ENCODE data around the gene BAIAP2L2. TPM values are rescaled to one million over a fixed set of nuclear protein-coding genes. Genes with fewer than 3 reads are reported as not detected.

BAIAP2L2 gene
- total and polyA plus RNA-seq, 2 of the 4 experiments (the other 2 are of a cell fraction): 0.18 to 0.46 TPM

- Histone ChIP-seq H3K9ac (ENCODE audit: low read depth, low read length) (no peak overlapping the region; the same call in 1 of the 2 replicates), H3K36me3 (ENCODE audit: control insufficient read depth, insufficient read depth, low read length) (no peaks in the 10 kb centered on the region), H3K4ac (ENCODE audit: low read depth, low read length) (no peak overlapping the region), H3K4me3 (ENCODE audit: insufficient read depth, low read depth, low read length) (peak overlapping the region; percentile 24; the same call in 1 of the 2 replicates), H3K9me3 (ENCODE audit: control insufficient read depth, insufficient read depth, low read length) (no peaks in the 10 kb centered on the region), H3K27ac (ENCODE audit: insufficient read depth, low read length) (no peak overlapping the region), H3K79me1 (ENCODE audit: low read depth in 1 of 2, low read length in 2 of 2) (no peaks in the 10 kb centered on the region), H4K8ac (ENCODE audit: low read depth in 2 of 2, low read length in 2 of 2) (peak overlapping the region; percentile 52 to 54; a peak in 1 of 4 replicates), H3K23ac (ENCODE audit: low read depth, low read length) (no peak overlapping the region), H2BK120ac (ENCODE audit: low read depth, low read length) (no peak overlapping the region), H3K4me1 (ENCODE audit: control insufficient read depth, insufficient read depth, low read length) (no peaks in the 10 kb centered on the region; the same call in 1 of the 2 replicates), H2AK9ac (replicated peaks; ENCODE audit: low read depth, low read length, poor library complexity) (peak overlapping the region; percentile 5), H4K91ac (ENCODE audit: insufficient read depth, low read depth, low read length) (no peak overlapping the region; the same call in 1 of the 2 replicates), H4K20me1 (ENCODE audit: insufficient read depth, low read length) (no peaks in the 10 kb centered on the region; the same call in 1 of the 2 replicates), H3K27me3 (ENCODE audit: control insufficient read depth, insufficient read depth, low read length) (peaks cover 38% of the 10 kb centered on the region), H2BK20ac (ENCODE audit: low read depth, low read length) (no peak overlapping the region), H3K18ac (ENCODE audit: low read depth, low read length) (no peak overlapping the region), H3K14ac (replicated peaks; ENCODE audit: low read depth, low read length) (no peak overlapping the region), H3K56ac (ENCODE audit: extremely low read depth, insufficient read depth, low read length) (no peak overlapping the region), H4K5ac (ENCODE audit: low read depth, low read length) (no peak overlapping the region), H2BK5ac (ENCODE audit: low read depth, low read length, poor library complexity, severe bottlenecking) (no peak overlapping the region), H2AK5ac (ENCODE audit: low read depth, low read length) (peak overlapping the region; percentile 35; the same call in 1 of the 2 replicates), H3K4me2 (ENCODE audit: low read depth, low read length) (peak overlapping the region; percentile 65), H2BK15ac (ENCODE audit: low read depth, low read length) (no peak overlapping the region), H2AFZ (replicated peaks; ENCODE audit: low read length, poor library complexity) (peak overlapping the region; percentile 89), H3K9me1 (ENCODE audit: insufficient read depth, low read length) (0 out of 2 replicates have a peak, but pooled peaks cover 6% of the 10 kb centered on the region)
- WGBS, 2 experiments (ENCODE audit: extremely low coverage in 2 of 2, insufficient read length in 1 of 2): 6% methylated on average over 58 of the region's 110 CpGs; no CpG with 5 or more reads in 1 of the 2 experiments
- no TSS peak for BruUV-seq (replicated peaks)
- TF ChIP-seq CEBPB (IDR thresholded peaks at IDR 0.05; ENCODE audit: low read depth, low read length): no peak
- TF ChIP-seq CHD1 (IDR thresholded peaks at IDR 0.05; ENCODE audit: low read depth, low read length): no peak
- no peak for TF ChIP-seq CTCF (conservative IDR thresholded peaks at IDR 0.05; ENCODE audit: low read depth, low read length)
- TF ChIP-seq ELK1 (IDR thresholded peaks at IDR 0.05; ENCODE audit: borderline replicate concordance, low read depth, low read length): no peak
- TF ChIP-seq RCOR1 (IDR thresholded peaks at IDR 0.05; ENCODE audit: insufficient replicate concordance, low read length): no peak
- no peak for TF ChIP-seq RAD21 (IDR thresholded peaks at IDR 0.05; ENCODE audit: low read length)
- in situ Hi-C loops (cut with MboI; ENCODE audit: low sequenced_read_pairs) (no loop called here), dilution Hi-C loops (cut with HindIII; ENCODE audit: low sequenced_read_pairs, unreplicated experiment) (no loop called here), intact Hi-C loops (cut with micrococcal nuclease) (no loop called here)
- CTCF ChIA-PET: interaction anchor here (0.6 kb wide), 2 partner anchors 259 to 469 kb away, joined by 3 to 6 read pairs; no protein-coding TSS in a partner anchor
- POLR2A ChIA-PET (ENCODE audit: unreplicated experiment): no interaction called here
- DNase-seq (peak; percentile 14), ATAC-seq (ENCODE audit: low read depth) (peak; percentile 74)
Measured at GRCh38 chr22:38080850-38081635, 29.4 kb downstream of the BAIAP2L2 start.

Data from IMR-90 (cell line).